Colonic mucosa (tissue), 4 donors: ENCODE data around the gene RDH5. TPM values are rescaled to one million over a fixed set of nuclear protein-coding genes. Genes with fewer than 3 reads are reported as not detected.

ENCODE experiments used
- DNase-seq: peaks from one replicate; pipeline ENCODE4 v3.0.0-alpha.2; 2020
- H3K27ac ChIP-seq: fragments of 200-600 bp; one replicate; pipeline ENCODE4 v1.8.0; 2021
- H3K27me3 ChIP-seq: fragments of 200-600 bp; one replicate; pipeline ENCODE4 v1.8.0; 2021
- H3K36me3 ChIP-seq: fragments of 200-600 bp; one replicate; pipeline ENCODE4 v1.8.0; 2021
- H3K4me1 ChIP-seq: fragments of 200-600 bp; one replicate; pipeline ENCODE4 v1.8.0; 2021; ENCODE audit warnings: mild to moderate bottlenecking
- H3K4me3 ChIP-seq: fragments of 200-600 bp; one replicate; pipeline ENCODE4 v1.8.0; 2021
- H3K9ac ChIP-seq, 2 donors: one replicate each; pipeline ENCODE4 v1.7.0; 2013; ENCODE audit warnings: control low read depth in 2 of 2, low read depth in 2 of 2, low read length in 2 of 2
- H3K9me3 ChIP-seq: fragments of 200-600 bp; one replicate; pipeline ENCODE4 v1.8.0; 2021
- intact Hi-C: fragments of 100-400 bp; cut with DNase I; formaldehyde crosslinking; loops from one replicate; pipeline ENCODE4 v1.14.1; 2022
- total RNA-seq, 2 donors: library from RNA; stranded (reverse); fragmentation: NEBNext Ultra II Directional in 1 of 2; extraction: Animal tissue kit (Norgen Biotek cat#: 25700) in 1 of 2; gene quantifications; one replicate each; pipeline ENCODE4 v1.2.1, GENCODE V29; 2021
- TF ChIP-seq, protein P1 (sequence below): fragments of 200-600 bp; IDR thresholded peaks from one replicate; pipeline ENCODE4 v1.8.0; 2022; ENCODE audit warnings: antibody characterized with exemption, mild to moderate bottlenecking
- donor health status: healthy.
- donor health status: DM: no; HTN: no; CAD: no.
- donor health status: DM: no; HTN: no; CAD: no.

The RDH5 gene, protein sequence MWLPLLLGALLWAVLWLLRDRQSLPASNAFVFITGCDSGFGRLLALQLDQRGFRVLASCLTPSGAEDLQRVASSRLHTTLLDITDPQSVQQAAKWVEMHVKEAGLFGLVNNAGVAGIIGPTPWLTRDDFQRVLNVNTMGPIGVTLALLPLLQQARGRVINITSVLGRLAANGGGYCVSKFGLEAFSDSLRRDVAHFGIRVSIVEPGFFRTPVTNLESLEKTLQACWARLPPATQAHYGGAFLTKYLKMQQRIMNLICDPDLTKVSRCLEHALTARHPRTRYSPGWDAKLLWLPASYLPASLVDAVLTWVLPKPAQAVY
- total RNA-seq: 10 to 100 TPM; 22.6 to 29.6 TPM

DNA sequence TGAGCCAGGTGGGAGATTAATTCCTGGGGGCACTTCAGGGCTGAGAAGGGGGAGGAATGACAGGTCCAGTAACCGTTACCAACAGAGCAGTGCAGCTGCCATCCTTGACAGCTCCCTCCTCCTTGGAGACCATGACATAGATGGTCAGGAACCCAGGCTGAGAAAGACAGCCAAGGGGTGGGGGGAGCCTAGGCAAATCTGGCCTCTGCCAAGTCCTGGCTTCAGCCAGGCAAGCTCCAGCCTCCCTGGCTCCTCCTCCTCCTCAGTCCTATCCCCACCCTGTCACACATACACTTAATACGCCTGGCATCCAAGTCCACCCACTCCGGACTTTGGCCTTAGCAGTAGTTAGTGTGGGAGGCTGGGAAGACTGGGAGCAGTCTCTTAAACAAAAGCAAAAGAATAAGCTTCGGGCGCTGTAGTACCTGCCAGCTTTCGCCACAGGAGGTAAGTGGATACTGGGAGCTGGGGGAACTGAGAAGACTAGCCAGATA is at the start of gene RDH5:
TSS of gene RDH5 (plus strand) at position 323 of the 494 bp plus-strand sequence. CDS start 792 bp downstream, outside the sequence.
- peaks cover 54% of the 10 kb centered on the region for H3K4me1 ChIP-seq
- DNase-seq: peak; percentile 92
- TF ChIP-seq, protein P1, sequence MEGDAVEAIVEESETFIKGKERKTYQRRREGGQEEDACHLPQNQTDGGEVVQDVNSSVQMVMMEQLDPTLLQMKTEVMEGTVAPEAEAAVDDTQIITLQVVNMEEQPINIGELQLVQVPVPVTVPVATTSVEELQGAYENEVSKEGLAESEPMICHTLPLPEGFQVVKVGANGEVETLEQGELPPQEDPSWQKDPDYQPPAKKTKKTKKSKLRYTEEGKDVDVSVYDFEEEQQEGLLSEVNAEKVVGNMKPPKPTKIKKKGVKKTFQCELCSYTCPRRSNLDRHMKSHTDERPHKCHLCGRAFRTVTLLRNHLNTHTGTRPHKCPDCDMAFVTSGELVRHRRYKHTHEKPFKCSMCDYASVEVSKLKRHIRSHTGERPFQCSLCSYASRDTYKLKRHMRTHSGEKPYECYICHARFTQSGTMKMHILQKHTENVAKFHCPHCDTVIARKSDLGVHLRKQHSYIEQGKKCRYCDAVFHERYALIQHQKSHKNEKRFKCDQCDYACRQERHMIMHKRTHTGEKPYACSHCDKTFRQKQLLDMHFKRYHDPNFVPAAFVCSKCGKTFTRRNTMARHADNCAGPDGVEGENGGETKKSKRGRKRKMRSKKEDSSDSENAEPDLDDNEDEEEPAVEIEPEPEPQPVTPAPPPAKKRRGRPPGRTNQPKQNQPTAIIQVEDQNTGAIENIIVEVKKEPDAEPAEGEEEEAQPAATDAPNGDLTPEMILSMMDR: no peak
- H3K27ac ChIP-seq: peak within 1 kb of the TSS; percentile 99
- no peak within 1 kb of the TSS for H3K4me3 ChIP-seq
- no peaks in the 10 kb centered on the region for H3K27me3 ChIP-seq
- H3K9me3 ChIP-seq: no peaks in the 10 kb centered on the region
- H3K9ac ChIP-seq: peak within 1 kb of the TSS; percentile 53 to 91
- intact Hi-C loops: loop anchor here (5.0 kb wide), 2 partner anchors 38 to 58 kb away; a partner anchor contains a TSS
- H3K36me3 ChIP-seq: no peaks in the 10 kb centered on the region

DNA sequence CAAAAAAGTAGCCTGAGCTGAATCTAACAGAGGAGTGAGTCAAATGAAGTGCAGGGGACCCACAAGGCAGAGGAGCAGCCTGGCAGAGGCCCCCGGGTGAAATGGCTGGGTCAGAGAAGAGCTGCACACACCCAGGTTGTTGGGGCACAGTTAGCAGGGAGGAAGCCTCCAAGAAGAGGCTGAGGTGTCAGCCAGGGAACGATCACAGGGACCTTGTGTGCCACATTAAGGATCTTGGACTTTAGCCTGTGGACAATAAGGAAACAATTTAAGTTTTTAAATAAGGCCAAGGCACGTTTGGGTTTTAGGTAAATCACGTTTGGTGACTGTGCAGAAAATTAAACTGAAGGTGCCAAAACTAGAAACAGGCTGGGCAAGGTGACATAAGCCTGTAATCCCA is 48.4 kb upstream of the RDH5 start:
- peak overlapping the region; percentile 34 for H3K27ac ChIP-seq
- H3K4me3 ChIP-seq: no peak overlapping the region
- peak overlapping the region in 1 of 2 donors; percentile 34 for H3K9ac ChIP-seq
- intact Hi-C loops: no loop called here
- H3K4me1 ChIP-seq: no peaks in the 10 kb centered on the region
- H3K36me3 ChIP-seq: no peaks in the 10 kb centered on the region
- H3K9me3 ChIP-seq: no peaks in the 10 kb centered on the region
- no peaks in the 10 kb centered on the region for H3K27me3 ChIP-seq
- TF ChIP-seq, protein P1: no peak
- DNase-seq: peak; percentile 65

DNA sequence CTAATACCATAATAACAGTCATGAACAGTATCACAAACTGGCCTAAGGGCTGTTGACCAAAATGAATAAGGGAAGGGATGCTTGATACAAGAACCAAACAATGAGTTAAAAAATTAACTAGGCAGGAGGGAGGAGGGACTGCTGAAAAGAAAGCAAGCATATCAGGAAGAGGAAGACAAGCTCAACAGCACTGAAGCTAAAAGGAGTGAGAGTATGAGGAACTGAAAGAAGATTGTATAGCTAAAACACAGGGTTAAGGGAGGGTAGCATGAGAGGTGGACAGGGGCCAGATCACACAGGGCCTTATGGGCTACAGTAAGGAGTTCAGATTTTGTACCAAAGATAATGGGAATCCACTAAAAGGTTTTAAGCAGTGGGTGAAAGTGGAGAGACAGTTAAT is 46.6 kb upstream of the RDH5 start:
- Histone ChIP-seq H3K9ac (peak overlapping the region in 1 of 2 donors; percentile 55), H3K36me3 (no peaks in the 10 kb centered on the region), H3K4me3 (no peak overlapping the region), H3K27ac (peak overlapping the region; percentile 39), H3K4me1 (no peaks in the 10 kb centered on the region), H3K27me3 (no peaks in the 10 kb centered on the region), H3K9me3 (no peaks in the 10 kb centered on the region)
- TF ChIP-seq, protein P1: no peak
- no peak for DNase-seq
- intact Hi-C loops: no loop called here

DNA sequence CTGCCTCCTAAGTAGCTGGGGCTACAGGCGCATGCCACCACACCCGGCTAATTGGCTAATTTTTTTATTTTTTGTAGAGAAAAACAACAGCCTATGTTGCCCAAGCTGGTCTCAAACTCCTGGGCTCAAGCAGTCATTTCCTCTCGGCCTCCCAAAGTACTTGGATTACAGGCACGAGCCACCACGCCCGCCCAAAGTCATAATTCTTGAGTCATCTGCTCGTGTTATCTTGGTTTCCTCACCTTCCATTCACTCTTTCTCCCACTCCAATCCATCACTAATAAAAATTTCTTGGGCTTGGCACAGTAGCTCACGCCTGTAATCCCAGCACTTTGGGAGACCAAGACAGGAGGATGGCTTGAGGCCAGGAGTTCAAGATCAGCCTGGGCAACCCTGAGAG is 44.5 kb upstream of the RDH5 start:
- H3K27ac ChIP-seq: no peak overlapping the region
- TF ChIP-seq, protein P1: no peak
- no peaks in the 10 kb centered on the region for H3K4me1 ChIP-seq
- H3K9me3 ChIP-seq: no peaks in the 10 kb centered on the region
- intact Hi-C loops: no loop called here
- no peaks in the 10 kb centered on the region for H3K27me3 ChIP-seq
- H3K36me3 ChIP-seq: no peaks in the 10 kb centered on the region
- no peak overlapping the region for H3K4me3 ChIP-seq
- peak; percentile 56 for DNase-seq
- no peak overlapping the region for H3K9ac ChIP-seq

DNA sequence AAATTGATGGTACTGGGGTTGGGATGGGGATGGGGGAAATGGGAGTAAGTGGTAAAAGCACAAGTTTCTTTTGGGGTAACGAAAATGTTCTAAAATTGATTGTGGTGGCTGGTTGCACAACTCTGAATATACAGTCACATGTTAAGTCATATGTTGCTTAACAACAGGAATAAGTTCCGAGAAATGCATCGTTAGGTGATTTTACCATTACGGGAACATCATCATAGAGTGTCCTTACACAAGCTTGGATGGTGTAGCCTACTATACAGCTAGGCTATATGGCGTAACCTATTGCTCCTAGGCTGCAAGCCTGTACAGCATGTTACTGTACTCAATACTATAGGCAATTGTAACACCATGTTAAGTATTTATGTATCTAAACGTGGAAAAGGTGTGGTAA is 43.5 kb upstream of the RDH5 start:
- intact Hi-C loops: no loop called here
- Histone ChIP-seq H3K9ac (no peak overlapping the region), H3K9me3 (no peaks in the 10 kb centered on the region), H3K4me1 (no peaks in the 10 kb centered on the region), H3K36me3 (no peaks in the 10 kb centered on the region), H3K27me3 (no peaks in the 10 kb centered on the region), H3K4me3 (no peak overlapping the region), H3K27ac (no peak overlapping the region)
- TF ChIP-seq, protein P1: no peak
- no peak for DNase-seq
